Right lung (tissue), 10 donors: ENCODE measurements around the gene CD151. TPM values are rescaled to one million over a fixed set of nuclear protein-coding genes. Genes with fewer than 3 reads are reported as not detected.
A peak's percentile ranks its signal among the peaks of the same experiment; 100 is the strongest.

ENCODE experiments used
- DNase-seq, 2 donors: peaks; one replicate each; pipeline ENCODE4 v3.0.0-alpha.2; 2013
- long read RNA-seq, 8 donors: transcript quantifications; one replicate each; lab custom pipeline, GENCODE V29; 2026
- polyA plus RNA-seq, 5 donors: library from polyadenylated mRNA; unstranded; fragments of 120-200 nt; gene quantifications; one replicate each; pipeline versions ENCODE4 v1.2.1 to v1.2.3, GENCODE V29; 2013; ENCODE audit warnings: inconsistent platforms in 1 of 5, low replicate concordance in 1 of 5; ENCODE audit not compliant: insufficient read length in 5 of 5, insufficient read depth in 1 of 5

The CD151 gene
- polyA plus RNA-seq: 100 to 1,000 TPM; 124 to 208 (median 165) TPM
- long read RNA-seq, donor 1, transcript CD151-203 (8 exons, 1,486 nt): major isoform, 43 of 798 reads
- long read RNA-seq, donor 1, transcript CD151-202 (9 exons, 1,658 nt): minor isoform, 41 of 798 reads
- long read RNA-seq, donor 1, transcript CD151-201 (9 exons, 1,545 nt): minor isoform, 9 of 798 reads
- long read RNA-seq, donor 1, partial matches to known transcripts: 93 of 798 reads
- long read RNA-seq, donor 1, other reads (novel, unspliced or antisense): 605 of 798 reads
- long read RNA-seq, donor 2, transcript CD151-203 (8 exons, 1,486 nt): minor isoform, 25 of 66 reads
- long read RNA-seq, donor 2, transcript CD151-202 (9 exons, 1,658 nt): major isoform, 27 of 66 reads
- long read RNA-seq, donor 2, partial matches to known transcripts: 10 of 66 reads
- long read RNA-seq, donor 2, other reads (novel, unspliced or antisense): 0 of 66 reads
- long read RNA-seq, donor 3, transcript CD151-203 (8 exons, 1,486 nt): major isoform, 42 of 132 reads
- long read RNA-seq, donor 3, transcript CD151-201 (9 exons, 1,545 nt): minor isoform, 6 of 132 reads
- long read RNA-seq, donor 3, transcript CD151-202 (9 exons, 1,658 nt): minor isoform, 37 of 132 reads
- long read RNA-seq, donor 3, partial matches to known transcripts: 31 of 132 reads
- long read RNA-seq, donor 3, other reads (novel, unspliced or antisense): 11 of 132 reads
- long read RNA-seq, donor 4, transcript CD151-203 (8 exons, 1,486 nt): minor isoform, 19 of 66 reads
- long read RNA-seq, donor 4, transcript CD151-202 (9 exons, 1,658 nt): major isoform, 20 of 66 reads
- long read RNA-seq, donor 4, partial matches to known transcripts: 18 of 66 reads
- long read RNA-seq, donor 4, other reads (novel, unspliced or antisense): 5 of 66 reads
- long read RNA-seq, donor 5, transcript CD151-203 (8 exons, 1,486 nt): major isoform, 38 of 579 reads
- long read RNA-seq, donor 5, transcript CD151-201 (9 exons, 1,545 nt): minor isoform, 10 of 579 reads
- long read RNA-seq, donor 5, transcript CD151-202 (9 exons, 1,658 nt): minor isoform, 28 of 579 reads
- long read RNA-seq, donor 5, partial matches to known transcripts: 23 of 579 reads
- long read RNA-seq, donor 5, other reads (novel, unspliced or antisense): 479 of 579 reads
- long read RNA-seq, donor 6, transcript CD151-203 (8 exons, 1,486 nt): minor isoform, 40 of 149 reads
- long read RNA-seq, donor 6, transcript CD151-202 (9 exons, 1,658 nt): major isoform, 68 of 149 reads
- long read RNA-seq, donor 6, transcript CD151-201 (9 exons, 1,545 nt): minor isoform, 10 of 149 reads
- long read RNA-seq, donor 6, partial matches to known transcripts: 14 of 149 reads
- long read RNA-seq, donor 6, other reads (novel, unspliced or antisense): 11 of 149 reads
- long read RNA-seq, donor 7, transcript CD151-203 (8 exons, 1,486 nt): major isoform, 35 of 60 reads
- long read RNA-seq, donor 7, transcript CD151-202 (9 exons, 1,658 nt): minor isoform, 17 of 60 reads
- long read RNA-seq, donor 7, partial matches to known transcripts: 5 of 60 reads
- long read RNA-seq, donor 7, other reads (novel, unspliced or antisense): 0 of 60 reads
- long read RNA-seq, donor 8, transcript CD151-202 (9 exons, 1,658 nt): major isoform, 15 of 39 reads
- long read RNA-seq, donor 8, transcript CD151-203 (8 exons, 1,486 nt): minor isoform, 13 of 39 reads
- long read RNA-seq, donor 8, partial matches to known transcripts: 5 of 39 reads
- long read RNA-seq, donor 8, other reads (novel, unspliced or antisense): 0 of 39 reads

- DNase-seq: no peak
Observed at GRCh38 chr11:832529-833113, at the start of gene CD151. CD151 (plus strand) TSS chr11:832952; CDS start chr11:836070, 3,118 bp downstream.

GRCh38 chr11:783581-784015, 49.2 kb upstream of the CD151 start:
- DNase-seq: peak; percentile 52 to 56

GRCh38 chr11:786235-787083, 46.3 kb upstream of the CD151 start:
- no peak for DNase-seq

DNA sequence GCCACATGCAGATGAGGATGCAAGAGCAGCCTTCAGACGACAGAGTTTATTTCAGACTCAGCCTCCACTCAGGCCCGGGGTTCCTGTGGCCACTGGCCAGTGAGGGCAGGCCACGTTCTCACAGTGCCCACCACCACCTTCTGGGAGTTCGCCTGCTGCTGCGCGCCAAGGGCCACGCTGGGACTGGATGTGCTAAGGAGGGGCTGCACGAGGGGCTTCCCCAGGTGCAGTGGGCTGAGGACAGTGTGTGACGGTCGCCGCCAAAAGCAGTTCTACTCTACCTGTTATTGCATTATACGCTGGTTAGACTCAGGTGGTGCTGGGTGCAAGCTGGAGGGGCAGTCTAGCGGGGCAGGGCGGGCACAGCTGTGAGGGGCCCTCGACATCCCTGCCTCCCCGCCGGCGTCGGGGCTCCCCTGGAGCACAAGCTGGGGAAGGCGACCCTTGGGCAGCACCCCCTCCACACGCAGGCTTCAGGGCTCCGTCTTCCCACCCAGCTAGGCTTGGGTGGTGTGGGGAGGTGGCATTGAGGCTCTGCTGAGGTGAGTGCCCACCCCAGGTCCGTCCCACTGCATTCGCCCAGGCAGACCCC, 45.6 kb upstream of the CD151 start:
- no peak for DNase-seq

GRCh38 chr11:788009-788640, 44.6 kb upstream of the CD151 start:
- no peak for DNase-seq

DNA sequence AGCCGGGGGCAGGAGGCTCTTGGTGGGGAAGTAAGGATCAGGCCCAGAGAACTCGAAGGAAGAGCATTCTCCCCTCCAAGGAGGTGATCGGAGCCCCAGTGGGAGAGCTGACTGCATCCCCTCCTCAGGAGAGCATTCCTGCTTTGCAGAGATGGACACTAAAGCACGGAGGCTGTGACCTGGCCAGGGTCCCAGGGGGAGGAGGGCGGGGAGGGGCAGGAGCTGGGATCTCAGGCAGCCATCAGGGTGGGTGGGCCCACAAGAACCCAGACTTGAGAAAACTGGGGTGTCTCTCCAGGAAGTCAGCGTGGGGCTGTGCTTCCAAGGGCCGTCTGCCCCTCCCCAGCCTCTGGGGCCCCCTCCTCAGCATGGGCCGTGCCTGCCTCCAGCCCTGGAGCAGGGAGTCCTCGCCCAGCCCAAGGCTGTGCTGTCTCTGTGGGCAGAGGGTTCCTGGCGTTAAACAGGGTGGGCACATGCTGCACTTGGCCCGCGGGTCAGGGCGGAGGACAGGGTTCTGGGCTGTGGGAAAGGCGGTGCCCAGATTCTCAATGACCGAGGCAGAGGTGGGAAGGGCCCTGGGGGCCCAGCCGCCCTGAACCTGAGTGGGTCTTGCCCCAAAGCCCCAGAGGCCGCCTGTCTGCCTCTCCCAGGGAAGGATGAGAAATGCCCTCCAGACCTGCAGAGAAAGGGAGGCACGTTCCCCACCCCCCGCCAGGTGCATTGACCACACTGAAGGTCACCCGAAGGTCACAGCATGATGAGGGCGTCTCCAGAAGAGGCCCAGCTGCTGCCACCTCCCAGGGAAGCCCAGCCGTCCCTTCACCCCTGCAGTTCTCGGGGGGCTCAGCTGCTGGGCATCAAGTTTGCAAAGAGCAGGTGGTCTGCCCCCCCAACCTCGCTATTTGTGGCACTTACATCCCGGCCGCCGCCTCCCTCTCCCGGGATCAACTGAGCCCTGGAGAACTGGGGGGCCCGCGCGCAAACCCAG, 43.5 kb upstream of the CD151 start:
- no peak for DNase-seq

DNA sequence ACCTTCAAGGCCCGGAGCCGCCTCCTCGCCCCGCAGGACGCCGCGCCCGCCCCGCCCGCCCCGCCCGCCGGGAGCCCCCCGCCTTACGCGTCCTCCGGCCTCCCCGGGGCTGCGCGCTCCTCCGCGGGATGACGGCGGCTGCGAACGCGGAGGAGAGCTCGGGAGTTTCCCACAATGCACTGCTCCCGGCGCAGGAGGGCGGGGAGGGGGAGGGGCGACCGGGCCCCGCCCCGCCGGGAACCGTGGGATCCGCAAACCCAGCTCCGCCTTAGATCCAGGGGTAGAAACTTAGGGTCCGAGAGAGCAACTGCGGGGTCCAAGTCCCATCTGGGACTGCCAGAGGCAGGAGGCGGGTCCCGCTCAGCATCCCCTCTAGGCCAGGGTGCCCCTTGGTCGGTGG, 42.8 kb upstream of the CD151 start, which contains the start of gene CEND1:
CEND1 (minus strand) TSS at position 148 of the 400 bp plus-strand sequence. CDS start 1,514 bp downstream, outside the sequence.
- no peak for DNase-seq

- DNase-seq: no peak
Observed at GRCh38 chr11:790721-791564, 41.8 kb upstream of the CD151 start.

DNA sequence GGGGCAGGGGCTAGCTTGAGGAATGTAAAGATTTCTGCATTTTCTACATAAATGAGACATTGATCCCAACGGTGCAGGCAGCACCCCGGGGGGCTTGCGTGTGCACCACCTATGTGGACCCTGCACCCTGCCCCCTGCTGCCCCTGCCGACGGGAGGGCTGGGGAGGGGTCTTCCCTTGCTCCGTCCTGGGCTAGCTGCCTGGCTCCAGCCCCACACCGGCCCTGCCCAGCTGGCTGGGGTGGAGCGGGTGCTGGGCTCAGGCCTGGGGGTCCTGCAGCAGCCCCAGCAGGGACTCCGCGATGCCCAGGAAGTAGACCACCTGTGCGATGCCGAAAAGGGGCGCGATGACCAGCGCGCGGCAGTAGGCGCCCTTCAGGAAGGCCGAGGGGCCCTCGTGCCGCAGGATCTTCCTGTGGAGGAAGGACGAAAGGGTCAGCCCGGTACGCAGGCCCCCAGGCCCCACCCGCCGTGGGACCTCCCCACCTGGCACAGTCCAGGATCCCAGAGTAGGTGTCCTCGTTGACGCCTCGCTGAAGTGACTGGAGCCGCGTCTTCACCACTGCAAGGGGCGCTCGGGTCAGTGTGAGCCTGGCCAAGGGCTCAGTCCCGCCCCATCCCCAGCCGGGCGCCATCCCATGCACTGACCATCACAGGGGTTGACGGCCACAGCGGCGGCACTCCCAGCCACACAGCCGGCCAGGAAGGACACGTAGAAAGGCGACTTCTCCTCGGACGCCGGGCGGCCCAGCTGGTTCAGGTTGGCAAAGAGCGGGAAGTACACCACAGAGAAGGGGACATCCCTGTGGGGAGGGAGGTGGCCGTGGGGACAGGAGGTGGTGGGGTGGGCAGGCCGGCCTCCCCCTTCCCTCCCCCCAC, 40.9 kb upstream of the CD151 start:
- no peak for DNase-seq

- no peak for DNase-seq
Observed at GRCh38 chr11:792535-792821, 40.3 kb upstream of the CD151 start.

DNA sequence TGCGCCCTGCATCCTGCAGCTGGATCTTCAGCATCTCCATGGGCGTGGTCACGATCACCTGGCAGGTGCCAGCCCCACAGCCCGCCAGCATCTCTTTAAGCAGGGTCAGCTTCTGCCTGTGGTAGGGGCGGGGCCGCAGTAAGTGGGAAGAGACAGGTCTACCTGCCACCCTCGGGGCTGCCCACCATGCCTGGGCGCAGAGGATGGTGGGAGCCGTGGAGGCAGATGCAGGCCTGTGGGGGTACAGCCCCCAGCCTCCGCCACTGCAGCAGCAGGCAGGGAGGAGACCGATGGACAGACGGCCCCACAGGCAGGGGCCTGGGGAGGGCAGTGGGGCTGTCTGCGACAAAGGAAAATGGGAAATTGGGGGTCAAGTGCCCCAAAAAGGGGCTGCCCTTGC, 39.9 kb upstream of the CD151 start:
- DNase-seq: no peak

- DNase-seq: no peak
Observed at GRCh38 chr11:793556-793955, 39.2 kb upstream of the CD151 start.

DNA sequence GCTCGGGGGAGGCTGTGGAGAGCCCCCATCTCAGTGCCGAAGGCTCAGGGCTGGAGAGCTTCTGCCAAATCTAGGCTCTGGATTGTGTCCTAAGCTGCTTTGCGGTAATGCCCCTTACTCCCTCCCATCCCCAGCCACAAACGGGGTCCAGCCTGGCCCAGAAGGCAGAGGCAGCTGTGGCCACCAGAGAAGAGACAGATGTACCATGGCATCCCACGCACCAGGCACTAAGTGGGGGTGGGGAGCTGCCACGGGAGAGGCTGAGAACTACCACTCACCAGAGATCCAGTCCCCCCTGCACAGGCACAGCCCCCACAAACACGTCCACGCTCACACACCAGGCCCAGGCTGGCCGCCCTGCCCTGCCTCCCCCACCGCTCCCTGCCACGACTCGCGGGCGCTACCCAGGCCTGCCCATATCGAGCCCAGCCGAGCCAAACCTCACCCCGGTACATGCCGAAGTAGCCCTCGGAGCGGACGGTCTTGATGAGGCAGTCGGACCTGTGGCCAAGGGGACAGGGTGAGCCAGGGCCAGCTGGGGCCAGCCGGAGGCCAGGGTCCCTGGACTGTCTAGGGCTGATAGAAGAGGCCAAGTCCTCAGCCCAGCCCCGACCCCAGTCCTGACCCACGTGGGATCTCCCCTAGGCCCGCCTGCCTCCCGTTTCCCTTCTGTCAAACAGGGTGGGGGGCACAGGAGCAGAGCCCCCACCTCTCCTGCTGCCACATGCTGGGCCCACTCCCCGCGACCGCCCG, 38.6 kb upstream of the CD151 start:
- no peak for DNase-seq
